22Rv1 (cell line): ENCODE data around the gene DGKB.
A peak's percentile ranks its signal among the peaks of the same experiment; 100 is the strongest.
"Not testable (repeated sequence)": the region's sequence is repeated elsewhere in the genome, so short reads cannot be mapped to it uniquely, and the experiment has no call there.

Source experiments
- H3K27ac ChIP-seq: fragments of 450-650 bp; 2 replicates; pipeline ENCODE4 v1.5.1; 2017
- ZFX ChIP-seq: fragments of 450-650 bp; IDR thresholded peaks from 2 replicates; pipeline ENCODE4 v1.6.1; 2017; ENCODE audit warnings: antibody characterized with exemption, borderline replicate concordance
- TF ChIP-seq, protein P1 (sequence below): fragments of 450-650 bp; IDR thresholded peaks from 2 replicates; pipeline ENCODE4 v1.5.1; 2017; ENCODE audit warnings: mild to moderate bottlenecking

Gene DGKB

GRCh38 chr7:14478834-14479510 lies 423.6 kb downstream of the DGKB start:
- no peak for TF ChIP-seq ZFX
- TF ChIP-seq, protein P1, sequence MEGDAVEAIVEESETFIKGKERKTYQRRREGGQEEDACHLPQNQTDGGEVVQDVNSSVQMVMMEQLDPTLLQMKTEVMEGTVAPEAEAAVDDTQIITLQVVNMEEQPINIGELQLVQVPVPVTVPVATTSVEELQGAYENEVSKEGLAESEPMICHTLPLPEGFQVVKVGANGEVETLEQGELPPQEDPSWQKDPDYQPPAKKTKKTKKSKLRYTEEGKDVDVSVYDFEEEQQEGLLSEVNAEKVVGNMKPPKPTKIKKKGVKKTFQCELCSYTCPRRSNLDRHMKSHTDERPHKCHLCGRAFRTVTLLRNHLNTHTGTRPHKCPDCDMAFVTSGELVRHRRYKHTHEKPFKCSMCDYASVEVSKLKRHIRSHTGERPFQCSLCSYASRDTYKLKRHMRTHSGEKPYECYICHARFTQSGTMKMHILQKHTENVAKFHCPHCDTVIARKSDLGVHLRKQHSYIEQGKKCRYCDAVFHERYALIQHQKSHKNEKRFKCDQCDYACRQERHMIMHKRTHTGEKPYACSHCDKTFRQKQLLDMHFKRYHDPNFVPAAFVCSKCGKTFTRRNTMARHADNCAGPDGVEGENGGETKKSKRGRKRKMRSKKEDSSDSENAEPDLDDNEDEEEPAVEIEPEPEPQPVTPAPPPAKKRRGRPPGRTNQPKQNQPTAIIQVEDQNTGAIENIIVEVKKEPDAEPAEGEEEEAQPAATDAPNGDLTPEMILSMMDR = no peak
- no peak overlapping the region for H3K27ac ChIP-seq

GRCh38 chr7:14461716-14462115 lies 440.8 kb downstream of the DGKB start:
- not testable (repeated sequence) for H3K27ac ChIP-seq

DNA sequence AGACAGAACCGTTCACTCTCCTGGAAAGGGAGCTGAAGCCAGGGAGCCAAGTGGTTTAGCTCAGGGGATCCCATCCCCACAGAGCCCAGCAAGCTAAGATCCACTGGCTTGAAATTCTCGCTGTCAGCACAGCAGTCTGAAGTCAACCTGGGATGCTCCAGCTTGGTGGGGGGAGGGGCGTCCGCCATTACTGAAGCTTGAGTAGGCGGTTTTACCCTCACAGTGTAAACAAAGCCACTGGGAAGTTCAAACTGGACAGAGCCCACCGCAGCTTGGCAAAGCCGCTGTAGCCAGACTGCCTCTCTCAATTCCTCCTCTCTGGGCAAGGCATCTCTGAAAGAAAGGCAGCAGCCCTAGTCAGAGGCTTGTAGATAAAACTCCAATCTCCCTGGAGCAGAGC lies 443.7 kb downstream of the DGKB start:
- not testable (repeated sequence) for H3K27ac ChIP-seq

DNA sequence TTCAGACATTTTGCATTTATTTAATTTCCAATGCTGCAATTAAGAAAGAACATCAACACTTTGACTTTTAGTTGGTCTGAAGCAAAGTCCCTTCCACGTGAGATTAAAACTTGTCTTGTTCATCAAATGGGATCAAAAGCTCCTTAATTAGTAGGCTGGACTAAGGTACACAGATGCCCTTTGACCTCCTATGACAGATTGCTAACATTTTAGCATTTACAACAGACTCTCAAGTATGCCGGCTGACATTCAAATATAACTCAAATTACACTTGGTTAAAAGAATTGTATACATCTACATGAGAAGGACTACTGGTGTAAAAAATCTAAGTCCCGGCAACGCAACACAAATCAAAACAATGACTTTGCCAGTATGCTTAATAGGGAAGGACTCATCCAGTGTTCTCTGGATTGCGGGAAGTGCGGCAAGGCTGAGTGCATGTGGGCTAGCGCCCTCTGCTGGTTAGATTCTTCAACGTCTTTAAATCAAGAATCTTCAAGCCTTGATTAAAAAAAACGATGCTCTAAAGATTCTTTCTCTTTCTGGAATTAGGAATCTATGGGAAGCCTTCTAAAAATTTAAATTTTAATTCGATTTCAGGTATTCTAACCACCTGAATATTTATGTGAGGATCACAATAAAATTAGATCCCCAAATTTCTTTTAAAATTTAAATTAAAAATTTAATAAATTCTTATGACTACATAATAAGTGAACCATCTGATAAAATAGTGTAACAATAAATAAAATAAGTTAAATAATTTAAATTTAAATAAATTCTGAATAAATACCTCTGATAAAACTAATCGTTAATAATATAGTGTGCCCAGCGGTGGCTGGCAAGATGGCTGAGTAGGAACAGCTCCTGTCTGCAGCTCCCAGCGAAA lies 444.7 kb downstream of the DGKB start:
- TF ChIP-seq, protein P1 = peak; percentile 99
- TF ChIP-seq ZFX = no peak
- H3K27ac ChIP-seq = no peak overlapping the region

DNA sequence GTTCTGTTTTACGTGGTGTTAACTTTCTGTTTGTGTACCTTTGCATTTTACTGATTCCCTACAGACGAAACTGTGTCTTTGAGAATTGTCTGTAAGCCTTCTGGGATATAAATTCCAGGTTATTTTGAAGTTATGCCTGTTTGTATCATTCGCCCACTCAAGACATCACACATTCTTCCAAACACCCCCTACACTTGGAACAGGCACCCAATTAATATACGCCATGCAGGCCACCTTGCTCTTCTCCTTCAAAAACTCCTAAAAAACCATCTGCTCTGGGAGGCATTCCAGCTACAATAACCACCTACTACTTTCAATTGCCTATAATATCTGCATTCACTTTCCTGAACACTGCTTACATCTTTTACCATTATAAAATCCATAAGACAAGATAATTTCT lies 453.3 kb downstream of the DGKB start:
- TF ChIP-seq, protein P1 = no peak
- no peak for TF ChIP-seq ZFX
- no peak overlapping the region for H3K27ac ChIP-seq

GRCh38 chr7:14446829-14447228 lies 455.7 kb downstream of the DGKB start:
- no peak for TF ChIP-seq ZFX
- TF ChIP-seq, protein P1 = no peak

GRCh38 chr7:14446219-14446618 lies 456.3 kb downstream of the DGKB start:
- H3K27ac ChIP-seq = no peak overlapping the region
- TF ChIP-seq, protein P1 = no peak
- TF ChIP-seq ZFX = no peak

More at GRCh38 chr7:14446829-14447228, 455.7 kb downstream of the DGKB start:
- H3K27ac ChIP-seq = no peak overlapping the region

- TF ChIP-seq, protein P1 = no peak
- no peak for TF ChIP-seq ZFX
- H3K27ac ChIP-seq = no peak overlapping the region
Measured at GRCh38 chr7:14438366-14438765, 464.2 kb downstream of the DGKB start.
